Liver (tissue), 9 donors: ENCODE data around the gene OR2AG2. TPM values are rescaled to one million over a fixed set of nuclear protein-coding genes. Genes with fewer than 3 reads are reported as not detected.

Experiments
- DNase-seq: peaks from one replicate; pipeline ENCODE4 v3.0.0-alpha.2; 2017; ENCODE audit warnings: low spot score
- H3K27ac ChIP-seq, 2 donors: one replicate each; pipeline ENCODE4 v1.7.0; 2013; ENCODE audit warnings: inconsistent platforms in 2 of 2, low read length in 2 of 2, control low read depth in 1 of 2, low read depth in 1 of 2, mild to moderate bottlenecking in 1 of 2
- H3K27me3 ChIP-seq, 4 donors: one replicate each; pipeline versions ENCODE4 v1.6.1 to v1.7.0; 2013; ENCODE audit warnings: low read length in 3 of 4, inconsistent platforms in 1 of 4, mild to moderate bottlenecking in 1 of 4, moderate library complexity in 1 of 4; ENCODE audit not compliant: control insufficient read depth in 4 of 4, insufficient read depth in 4 of 4
- H3K36me3 ChIP-seq, 4 donors: one replicate each; pipeline versions ENCODE4 v1.6.1 to v1.7.0; 2013; ENCODE audit warnings: low read length in 3 of 4, mild to moderate bottlenecking in 3 of 4, low read depth in 1 of 4, moderate library complexity in 1 of 4; ENCODE audit not compliant: control insufficient read depth in 4 of 4, insufficient read depth in 3 of 4
- H3K4me1 ChIP-seq, 4 donors: one replicate each; pipeline versions ENCODE4 v1.6.1 to v1.7.0; 2013; ENCODE audit warnings: low read length in 3 of 4, mild to moderate bottlenecking in 3 of 4, moderate library complexity in 1 of 4; ENCODE audit not compliant: control insufficient read depth in 4 of 4, insufficient read depth in 4 of 4
- H3K4me3 ChIP-seq, 3 donors: one replicate each; pipeline versions ENCODE4 v1.6.1 to v1.7.0; 2013; ENCODE audit warnings: low read length in 3 of 3, control low read depth in 1 of 3, low read depth in 1 of 3, mild to moderate bottlenecking in 1 of 3
- H3K9ac ChIP-seq, 2 donors: one replicate each; pipeline ENCODE4 v1.7.0; 2013; ENCODE audit warnings: low read length in 2 of 2, mild to moderate bottlenecking in 2 of 2, moderate library complexity in 2 of 2, control low read depth in 1 of 2, low read depth in 1 of 2
- H3K9me3 ChIP-seq, 4 donors: one replicate each; pipeline versions ENCODE4 v1.6.1 to v1.7.0; 2013; ENCODE audit warnings: low read length in 3 of 4; ENCODE audit not compliant: control insufficient read depth in 4 of 4
- CTCF ChIP-seq: fragments of 150-350 bp; IDR thresholded peaks from 2 replicates; pipeline ENCODE4 v1.5.1; 2017; ENCODE audit warnings: improper control_type of control experiment, low read depth, low read length; ENCODE audit not compliant: missing input control
- EGR1 ChIP-seq, 2 donors: IDR thresholded peaks; 2 replicates each; pipeline ENCODE4 v1.6.1; 2016 to 2018; ENCODE audit warnings: antibody characterized with exemption in 2 of 2, low read depth in 2 of 2
- FOXA1 ChIP-seq: IDR thresholded peaks from 2 replicates; pipeline ENCODE4 v1.6.1; 2016; ENCODE audit warnings: antibody characterized with exemption
- FOXA2 ChIP-seq: IDR thresholded peaks from 2 replicates; pipeline ENCODE4 v1.6.1; 2016; ENCODE audit warnings: antibody characterized with exemption
- GABPA ChIP-seq, 2 donors: IDR thresholded peaks in 1 of 2; conservative IDR thresholded peaks in 1 of 2; 2 replicates each; pipeline ENCODE4 v1.6.1; 2016; ENCODE audit warnings: antibody characterized with exemption in 2 of 2, mild to moderate bottlenecking in 1 of 2, moderate library complexity in 1 of 2
- HNF4A ChIP-seq, 2 donors: conservative IDR thresholded peaks; 2 replicates each; pipeline ENCODE4 v1.6.1; 2016; ENCODE audit warnings: antibody characterized with exemption in 2 of 2, mild to moderate bottlenecking in 2 of 2
- JUND ChIP-seq, 2 donors: IDR thresholded peaks; 2 replicates each; pipeline ENCODE4 v1.6.1; 2016; ENCODE audit warnings: antibody characterized with exemption in 2 of 2
- NR2F2 ChIP-seq: IDR thresholded peaks from 2 replicates; pipeline ENCODE4 v1.6.1; 2016; ENCODE audit warnings: antibody characterized with exemption
- RAD21 ChIP-seq, 2 donors: IDR thresholded peaks; 2 replicates each; pipeline ENCODE4 v1.6.1; 2016; ENCODE audit warnings: antibody characterized with exemption in 2 of 2, mild to moderate bottlenecking in 2 of 2
- REST ChIP-seq: IDR thresholded peaks from 2 replicates; pipeline ENCODE4 v1.6.1; 2016; ENCODE audit warnings: antibody characterized with exemption, mild to moderate bottlenecking
- RXRA ChIP-seq, 2 donors: IDR thresholded peaks; 2 replicates each; pipeline ENCODE4 v1.6.1; 2017 to 2018; ENCODE audit warnings: antibody characterized with exemption in 2 of 2, mild to moderate bottlenecking in 1 of 2
- SP1 ChIP-seq: IDR thresholded peaks from 2 replicates; pipeline ENCODE4 v1.6.1; 2018; ENCODE audit warnings: antibody characterized with exemption, mild to moderate bottlenecking
- TAF1 ChIP-seq: conservative IDR thresholded peaks from 2 replicates; pipeline ENCODE4 v1.6.1; 2016; ENCODE audit warnings: antibody characterized with exemption, mild to moderate bottlenecking
- YY1 ChIP-seq: IDR thresholded peaks from 2 replicates; pipeline ENCODE4 v1.6.1; 2016; ENCODE audit warnings: antibody characterized with exemption, mild to moderate bottlenecking
- WGBS: extraction: QIAGEN DNeasy Blood & Tissue Kit; methylation state at CpG from one replicate; pipeline ENCODE4 v1.1.7; 2013; 5-methylcytosine and 5-hydroxymethylcytosine counted together
- polyA plus RNA-seq, 2 donors: library from polyadenylated mRNA; stranded (reverse) in 1 of 2; unstranded in 1 of 2; fragments of 200-250 nt in 1 of 2; fragments of >200 nt in 1 of 2; fragmentation: Nextera tagmentation in 1 of 2; extraction: Ambion mirVana in 1 of 2; gene quantifications; one replicate each; pipeline versions ENCODE4 v1.2.1 to v1.2.3, GENCODE V29; 2013 to 2015
- total RNA-seq, 2 donors: library from RNA; depleted of rRNA; stranded (reverse); fragments of >200 nt; gene quantifications; one replicate each; pipeline ENCODE4 v1.2.3, GENCODE V29; 2014
- TF ChIP-seq, protein P1 (sequence below): IDR thresholded peaks from 2 replicates; pipeline ENCODE4 v1.6.1; 2016; ENCODE audit warnings: antibody characterized with exemption
- donor health status: healthy.
- donor health status: healthy.
- donor health status: healthy.
- donor health status: healthy.
- donor health status: healthy.

The OR2AG2 gene
- total and polyA plus RNA-seq, 4 donors: under 0.01 TPM; not detected in 3

GRCh38 chr11:6817694-6818093 is 45.9 kb upstream of the OR2AG2 start:
- no peak for TF ChIP-seq TAF1
- 67% methylated on average over 1 of the region's 1 CpG for WGBS
- DNase-seq: no peak
- Histone ChIP-seq H3K27me3 (no peaks in the 10 kb centered on the region), H3K4me1 (no peaks in the 10 kb centered on the region), H3K9me3 (peaks cover 0 to 11% (median 0%) of the 10 kb centered on the region in 4 donors), H3K36me3 (no peaks in the 10 kb centered on the region), H3K4me3 (no peak overlapping the region), H3K9ac (no peak overlapping the region), H3K27ac (no peak overlapping the region)

GRCh38 chr11:6813656-6814055 is 41.9 kb upstream of the OR2AG2 start:
- Histone ChIP-seq H3K27ac (no peak overlapping the region), H3K4me3 (no peak overlapping the region), H3K27me3 (no peaks in the 10 kb centered on the region), H3K9ac (no peak overlapping the region), H3K36me3 (no peaks in the 10 kb centered on the region), H3K9me3 (no peaks in the 10 kb centered on the region), H3K4me1 (no peaks in the 10 kb centered on the region)
- DNase-seq: no peak
- WGBS: 63% methylated on average over 2 of the region's 2 CpGs
- TF ChIP-seq CTCF (no peak), RXRA (IDR thresholded peaks at IDR 0.05) (no peak), FOXA2 (no peak), REST (no peak), JUND (IDR thresholded peaks at IDR 0.05) (no peak), TAF1 (no peak), RAD21 (IDR thresholded peaks at IDR 0.05) (no peak), HNF4A (conservative IDR thresholded peaks at IDR 0.05) (no peak), EGR1 (IDR thresholded peaks at IDR 0.05; ENCODE audit: low read depth in 2 of 2) (no peak), FOXA1 (no peak), YY1 (no peak), NR2F2 (no peak), GABPA (IDR thresholded peaks at IDR 0.05 in 1 of 2, conservative IDR thresholded peaks at IDR 0.05 in 1 of 2) (no peak), SP1 (no peak)
- TF ChIP-seq, protein P1, sequence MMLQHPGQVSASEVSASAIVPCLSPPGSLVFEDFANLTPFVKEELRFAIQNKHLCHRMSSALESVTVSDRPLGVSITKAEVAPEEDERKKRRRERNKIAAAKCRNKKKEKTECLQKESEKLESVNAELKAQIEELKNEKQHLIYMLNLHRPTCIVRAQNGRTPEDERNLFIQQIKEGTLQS: no peak
